ENCODE results near the gene CEACAM18. TPM values are rescaled to one million over a fixed set of nuclear protein-coding genes. Genes with fewer than 3 reads are reported as not detected.
"Not testable (repeated sequence)": the region's sequence is repeated elsewhere in the genome, so short reads cannot be mapped to it uniquely, and the experiment has no call there.

Gene CEACAM18
- total RNA-seq, 1 donor, result not detected

DNA sequence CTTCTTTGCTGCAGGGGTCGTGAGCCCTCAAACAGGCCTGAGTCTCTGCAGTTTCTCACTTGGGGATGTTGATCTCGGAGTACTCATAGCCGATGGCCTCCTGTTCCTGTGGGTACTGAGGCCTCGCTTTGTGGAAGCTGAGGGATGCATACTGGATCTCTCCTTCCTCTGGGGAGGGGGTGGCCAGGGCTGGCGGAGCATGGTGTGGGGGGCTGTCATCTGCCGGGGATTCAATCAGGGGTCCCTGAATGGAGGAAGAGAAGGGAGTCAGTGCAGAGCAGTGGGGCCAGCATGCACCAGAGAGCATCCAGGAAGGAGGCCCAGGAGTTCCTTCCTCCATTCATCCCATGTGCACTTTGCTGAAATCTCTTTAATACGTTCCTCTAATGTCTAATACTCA lies 13.2 kb downstream of the CEACAM18 start:
- TF ChIP-seq, protein P1, sequence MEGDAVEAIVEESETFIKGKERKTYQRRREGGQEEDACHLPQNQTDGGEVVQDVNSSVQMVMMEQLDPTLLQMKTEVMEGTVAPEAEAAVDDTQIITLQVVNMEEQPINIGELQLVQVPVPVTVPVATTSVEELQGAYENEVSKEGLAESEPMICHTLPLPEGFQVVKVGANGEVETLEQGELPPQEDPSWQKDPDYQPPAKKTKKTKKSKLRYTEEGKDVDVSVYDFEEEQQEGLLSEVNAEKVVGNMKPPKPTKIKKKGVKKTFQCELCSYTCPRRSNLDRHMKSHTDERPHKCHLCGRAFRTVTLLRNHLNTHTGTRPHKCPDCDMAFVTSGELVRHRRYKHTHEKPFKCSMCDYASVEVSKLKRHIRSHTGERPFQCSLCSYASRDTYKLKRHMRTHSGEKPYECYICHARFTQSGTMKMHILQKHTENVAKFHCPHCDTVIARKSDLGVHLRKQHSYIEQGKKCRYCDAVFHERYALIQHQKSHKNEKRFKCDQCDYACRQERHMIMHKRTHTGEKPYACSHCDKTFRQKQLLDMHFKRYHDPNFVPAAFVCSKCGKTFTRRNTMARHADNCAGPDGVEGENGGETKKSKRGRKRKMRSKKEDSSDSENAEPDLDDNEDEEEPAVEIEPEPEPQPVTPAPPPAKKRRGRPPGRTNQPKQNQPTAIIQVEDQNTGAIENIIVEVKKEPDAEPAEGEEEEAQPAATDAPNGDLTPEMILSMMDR (IDR thresholded peaks at IDR 0.05; ENCODE audit: insufficient read depth, low read depth, low read length), result no peak
- DNase-seq (ENCODE audit: low read depth), result no peak

DNA sequence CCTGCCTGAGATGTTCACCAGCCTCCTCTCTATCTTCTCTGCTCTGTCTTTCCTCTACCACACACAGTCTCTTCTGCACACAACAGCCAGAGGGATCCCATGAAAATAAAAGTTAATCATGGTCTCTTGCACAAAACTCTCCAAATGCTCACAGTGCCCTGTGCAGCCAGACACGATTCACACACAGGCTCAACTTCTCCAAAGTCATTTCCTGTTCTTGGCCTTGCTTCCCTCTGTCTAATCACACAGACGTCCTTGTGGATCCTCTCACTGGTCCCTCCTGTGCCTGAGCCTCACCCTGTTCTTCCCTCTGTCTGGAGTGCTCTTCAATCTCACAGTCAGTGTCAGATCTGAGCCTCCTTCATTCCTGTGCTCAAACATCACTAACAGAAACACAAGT lies 15.4 kb downstream of the CEACAM18 start:
- DNase-seq (ENCODE audit: low read depth), result no peak
- TF ChIP-seq, protein P1 (IDR thresholded peaks at IDR 0.05; ENCODE audit: insufficient read depth, low read depth, low read length), result no peak
- no peak overlapping the region for H3K4me3 ChIP-seq (ENCODE audit: low read depth, low read length)

More for the DNA sequence above, 13.2 kb downstream of the CEACAM18 start:
- no peak overlapping the region for H3K4me3 ChIP-seq (ENCODE audit: low read depth, low read length)

DNA sequence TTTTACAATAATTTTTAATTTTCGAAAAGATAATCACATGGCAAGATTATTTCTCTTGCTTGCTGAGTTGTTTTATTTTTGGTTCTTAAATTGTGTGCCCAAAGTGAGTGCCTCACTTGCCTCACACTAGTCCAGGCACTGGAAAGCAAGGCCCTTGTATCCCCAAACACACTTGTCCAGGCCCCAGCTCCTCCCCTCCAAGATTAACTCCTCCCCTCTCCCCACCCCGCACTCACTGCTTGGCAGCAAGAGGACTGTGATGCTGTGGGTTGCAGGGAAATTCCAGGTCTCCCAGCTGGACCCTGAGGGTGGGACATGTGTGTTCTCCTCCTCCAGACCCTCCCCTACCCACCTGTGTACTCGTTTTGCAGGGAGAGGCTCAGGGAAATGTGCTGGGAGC lies 19.3 kb downstream of the CEACAM18 start:
- H3K4me3 ChIP-seq (ENCODE audit: low read depth, low read length), result no peak overlapping the region
- DNase-seq (ENCODE audit: low read depth), result no peak
- TF ChIP-seq, protein P1 (IDR thresholded peaks at IDR 0.05; ENCODE audit: insufficient read depth, low read depth, low read length), result no peak

DNA sequence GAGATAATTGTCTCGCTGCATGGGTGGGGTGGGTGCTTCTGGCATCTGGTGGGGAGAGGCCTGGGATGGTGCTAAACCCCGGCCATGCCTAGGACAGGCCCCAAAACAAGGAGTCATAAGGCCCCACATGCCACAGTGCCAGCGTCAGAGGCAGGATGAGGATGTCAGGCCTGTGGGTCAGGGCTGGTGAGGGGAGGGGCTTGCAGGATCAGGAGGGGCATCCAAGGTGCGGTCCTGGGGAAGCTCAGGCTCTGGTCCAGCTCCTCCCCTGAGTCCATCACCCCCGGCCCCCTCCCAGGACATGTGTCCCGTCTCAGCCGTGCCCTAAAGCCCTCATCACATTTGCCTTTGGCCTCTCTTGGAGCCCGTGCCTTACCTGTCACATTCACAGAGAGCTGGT lies 22.6 kb downstream of the CEACAM18 start:
- not testable (repeated sequence) for H3K4me3 ChIP-seq (ENCODE audit: low read depth, low read length); DNase-seq (ENCODE audit: low read depth)

DNA sequence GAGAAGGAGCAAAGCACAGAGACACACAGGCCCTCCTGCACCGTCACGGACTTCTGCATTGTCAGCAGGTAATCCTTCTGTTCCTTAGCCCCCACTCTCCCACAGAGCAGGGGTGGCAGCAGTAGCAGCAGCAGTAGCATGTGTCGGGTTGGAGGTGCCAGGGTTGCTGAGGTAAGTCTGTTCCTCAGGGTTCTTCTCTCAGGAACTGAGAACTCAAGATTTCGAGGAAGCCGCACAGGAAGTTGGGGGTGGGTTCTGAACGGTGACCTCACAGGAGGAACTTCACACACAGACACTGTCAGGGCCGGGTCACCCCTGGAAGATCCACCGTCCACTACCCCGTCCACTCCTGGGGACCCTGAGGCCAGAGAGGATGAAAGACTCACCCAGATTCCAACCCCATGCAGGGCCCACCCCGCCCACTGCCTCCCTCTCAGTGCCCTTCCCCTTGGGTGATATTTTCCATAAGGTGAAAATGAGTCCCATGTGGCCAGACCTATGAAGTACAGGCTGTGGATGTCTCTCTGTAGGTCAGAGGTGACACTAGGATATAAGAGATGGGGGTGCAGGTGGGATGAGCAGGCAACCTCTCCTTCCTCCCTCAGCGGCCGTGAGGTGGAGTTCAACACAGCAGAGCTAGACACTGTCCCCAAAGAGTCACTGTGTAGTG lies 23.4 kb downstream of the CEACAM18 start, which contains the start of gene SIGLEC12:
Gene SIGLEC12, minus strand, starts transcription at position 207 of the 670 bp plus-strand sequence. Its CDS starts 67 bp downstream, at position 140.
- DNase-seq (ENCODE audit: low read depth), result no peak
- TF ChIP-seq, protein P1 (IDR thresholded peaks at IDR 0.05; ENCODE audit: insufficient read depth, low read depth, low read length), result no peak
- no peak within 1 kb of the TSS for H3K4me3 ChIP-seq (ENCODE audit: low read depth, low read length)

DNA sequence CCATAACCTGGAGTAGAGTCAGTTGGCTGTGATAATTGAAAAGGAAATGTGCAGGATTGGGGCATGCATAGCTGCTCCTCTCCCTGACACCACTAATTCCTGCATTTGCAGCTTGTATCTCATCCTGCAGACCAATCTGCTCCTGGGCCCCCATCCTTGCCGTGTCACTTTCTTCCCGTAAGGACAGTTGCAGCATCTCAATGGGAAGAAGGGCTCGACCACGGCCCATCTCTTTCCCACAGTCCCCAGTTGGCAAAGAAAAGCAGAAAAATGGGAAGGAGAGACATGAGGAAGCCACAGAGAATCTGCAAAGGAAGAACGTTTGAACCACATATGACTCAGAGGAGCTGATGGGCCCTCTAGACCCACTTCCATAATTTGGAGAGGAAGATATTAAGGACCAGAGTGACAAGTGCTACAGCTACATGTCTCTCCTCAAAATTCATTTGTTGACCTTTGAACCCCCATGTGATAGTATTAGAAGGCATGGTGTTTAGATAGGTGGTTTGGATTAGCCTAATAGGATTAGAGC lies 25.0 kb downstream of the CEACAM18 start:
- H3K4me3 ChIP-seq (ENCODE audit: low read depth, low read length), result no peak overlapping the region
- TF ChIP-seq, protein P1 (IDR thresholded peaks at IDR 0.05; ENCODE audit: insufficient read depth, low read depth, low read length), result no peak
- no peak for DNase-seq (ENCODE audit: low read depth)

DNA sequence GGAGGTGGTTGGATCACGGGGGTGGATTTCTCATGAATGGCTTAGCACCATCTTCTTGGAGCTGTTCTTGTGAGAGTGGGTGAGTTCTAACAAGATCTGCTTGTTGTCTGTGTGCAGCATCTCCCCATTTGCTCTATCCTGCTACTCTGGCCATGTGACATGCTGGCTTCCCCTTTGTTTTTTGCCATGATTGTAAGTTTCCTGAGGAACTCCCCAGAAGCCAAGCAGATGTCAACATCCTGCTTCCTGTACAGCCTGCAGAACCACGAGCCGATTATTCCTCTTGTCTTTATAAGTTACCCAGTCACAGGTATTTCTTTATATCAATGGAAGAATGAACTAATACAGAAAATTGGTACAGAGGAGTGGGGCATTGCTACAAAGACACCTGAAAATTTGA lies 25.6 kb downstream of the CEACAM18 start:
- no peak overlapping the region for H3K4me3 ChIP-seq (ENCODE audit: low read depth, low read length)
- TF ChIP-seq, protein P1 (IDR thresholded peaks at IDR 0.05; ENCODE audit: insufficient read depth, low read depth, low read length), result no peak
- no peak for DNase-seq (ENCODE audit: low read depth)

All from fibroblast of villous mesenchyme (primary cell).